SK-N-MC (cell line): ENCODE data around the gene SLC37A1.

Experiments used
- DNase-seq: peaks from one replicate; pipeline ENCODE4 v3.0.0-alpha.2; 2011; ENCODE audit warnings: low read depth, low spot score
- H3K27ac ChIP-seq: fragments of 200-600 bp; sonication (generic); 2 replicates; pipeline ENCODE4 v1.5.1; 2016; ENCODE audit warnings: mixed run types
- H3K36me3 ChIP-seq: fragments of 200-600 bp; sonication (generic); 2 replicates; pipeline ENCODE4 v1.6.1; 2017; ENCODE audit warnings: antibody characterized with exemption, low read length, mixed read lengths; ENCODE audit not compliant: insufficient read depth
- H3K4me3 ChIP-seq: fragments of 200-600 bp; sonication (generic); 2 replicates; pipeline ENCODE4 v1.5.1; 2016
- H3K9ac ChIP-seq: fragments of 200-600 bp; sonication (generic); 2 replicates; pipeline ENCODE4 v1.8.0; 2017; ENCODE audit warnings: mixed run types, mixed read lengths; ENCODE audit not compliant: insufficient read length
- H3K9me3 ChIP-seq: fragments of 200-600 bp; sonication (generic); 2 replicates; pipeline ENCODE4 v1.6.1; 2017; ENCODE audit warnings: low read depth, mild to moderate bottlenecking, antibody characterized with exemption, low read length, moderate library complexity, mixed read lengths
- EZH2 ChIP-seq: fragments of 200-600 bp; sonication (generic); IDR thresholded peaks from one replicate; pipeline ENCODE4 v1.6.1; 2017; ENCODE audit warnings: antibody characterized with exemption
- FOXP2 ChIP-seq: optimal IDR thresholded peaks from 2 replicates; pipeline ENCODE3; 2011; ENCODE audit warnings: mild to moderate bottlenecking, moderate library complexity; ENCODE audit not compliant: insufficient read depth; ENCODE audit errors: extremely low read length, control extremely low read depth
- POLR2AphosphoS5 ChIP-seq: IDR thresholded peaks from 2 replicates; pipeline ENCODE4 v1.6.1; 2012; ENCODE audit warnings: mild to moderate bottlenecking, low read depth, low read length, borderline replicate concordance

SLC37A1 gene

GRCh38 chr21:42572906-42573495 is 59.3 kb downstream of the SLC37A1 start:
- Histone ChIP-seq H3K9me3 (peaks cover 2% of the 10 kb centered on the region; the same call in 1 of the 2 replicates), H3K4me3 (no peak overlapping the region), H3K9ac (no peak overlapping the region), H3K27ac (no peak overlapping the region), H3K36me3 (no peaks in the 10 kb centered on the region)
- no peak for DNase-seq
- TF ChIP-seq FOXP2 (no peak), EZH2 (no peak), POLR2AphosphoS5 (no peak)

GRCh38 chr21:42574234-42575027 is 60.8 kb downstream of the SLC37A1 start:
- no peak for DNase-seq
- H3K9me3 ChIP-seq, result peaks cover 2% of the 10 kb centered on the region; the same call in 1 of the 2 replicates

GRCh38 chr21:42575111-42575510 is 61.5 kb downstream of the SLC37A1 start:
- Histone ChIP-seq H3K36me3 (no peaks in the 10 kb centered on the region), H3K9me3 (peaks cover 2% of the 10 kb centered on the region; the same call in 1 of the 2 replicates), H3K4me3 (no peak overlapping the region), H3K9ac (no peak overlapping the region), H3K27ac (no peak overlapping the region)
- no peak for DNase-seq
- TF ChIP-seq FOXP2 (no peak), POLR2AphosphoS5 (no peak), EZH2 (no peak)

More at GRCh38 chr21:42574234-42575027, 60.8 kb downstream of the SLC37A1 start:
- Histone ChIP-seq H3K27ac (no peak overlapping the region), H3K4me3 (no peak overlapping the region), H3K36me3 (no peaks in the 10 kb centered on the region), H3K9ac (no peak overlapping the region)
- TF ChIP-seq EZH2 (no peak), POLR2AphosphoS5 (no peak)

GRCh38 chr21:42576639-42577038 is 63.0 kb downstream of the SLC37A1 start:
- Histone ChIP-seq H3K36me3 (no peaks in the 10 kb centered on the region), H3K9ac (no peak overlapping the region), H3K9me3 (peaks cover 2% of the 10 kb centered on the region; the same call in 1 of the 2 replicates), H3K27ac (no peak overlapping the region), H3K4me3 (no peak overlapping the region)
- TF ChIP-seq POLR2AphosphoS5 (no peak), EZH2 (no peak), FOXP2 (no peak)
- DNase-seq, result no peak

GRCh38 chr21:42578034-42578433 is 64.4 kb downstream of the SLC37A1 start:
- TF ChIP-seq EZH2 (no peak), FOXP2 (no peak), POLR2AphosphoS5 (no peak)
- no peak overlapping the region for H3K9ac ChIP-seq
- no peak overlapping the region for H3K4me3 ChIP-seq
- H3K27ac ChIP-seq, result no peak overlapping the region
- no peaks in the 10 kb centered on the region for H3K36me3 ChIP-seq
- no peak for DNase-seq
- peaks cover 2% of the 10 kb centered on the region; the same call in 1 of the 2 replicates for H3K9me3 ChIP-seq

GRCh38 chr21:42578761-42579415 is 65.2 kb downstream of the SLC37A1 start:
- TF ChIP-seq POLR2AphosphoS5 (no peak), EZH2 (no peak), FOXP2 (no peak)
- H3K27ac ChIP-seq, result no peak overlapping the region
- peaks cover 2% of the 10 kb centered on the region; the same call in 1 of the 2 replicates for H3K9me3 ChIP-seq
- no peak overlapping the region for H3K4me3 ChIP-seq
- DNase-seq, result no peak
- H3K36me3 ChIP-seq, result no peaks in the 10 kb centered on the region
- H3K9ac ChIP-seq, result no peak overlapping the region

GRCh38 chr21:42579456-42580075 is 65.9 kb downstream of the SLC37A1 start:
- no peak for TF ChIP-seq POLR2AphosphoS5
- no peak for TF ChIP-seq EZH2
- no peak for TF ChIP-seq FOXP2
- peaks cover 2% of the 10 kb centered on the region; the same call in 1 of the 2 replicates for H3K9me3 ChIP-seq
- no peak overlapping the region for H3K4me3 ChIP-seq
- no peak for DNase-seq
- H3K36me3 ChIP-seq, result no peaks in the 10 kb centered on the region
- no peak overlapping the region for H3K27ac ChIP-seq
- H3K9ac ChIP-seq, result no peak overlapping the region
